Measurements from ENCODE around the gene SHB. TPM values are rescaled to one million over a fixed set of nuclear protein-coding genes. Genes with fewer than 3 reads are reported as not detected.

SHB gene
- total RNA-seq, 1 experiment from 2014 or later: 20.7 TPM

- Histone ChIP-seq H3K9me3 (ENCODE audit: low read depth, low read length, poor library complexity, severe bottlenecking) (no peaks in the 10 kb centered on the region), H3K36me3 (ENCODE audit: insufficient read depth, low read length, poor library complexity, severe bottlenecking) (no peaks in the 10 kb centered on the region), H3K27ac (ENCODE audit: low read depth, low read length, poor library complexity, severe bottlenecking) (no peak overlapping the region), H3K4me1 (ENCODE audit: insufficient read depth, low read length, poor library complexity, severe bottlenecking) (peaks cover 33% of the 10 kb centered on the region), H3K27me3 (replicated peaks; ENCODE audit: insufficient read depth, low read depth, low read length, poor library complexity) (no peaks in the 10 kb centered on the region), H3K4me3 (ENCODE audit: low read depth, low read length, poor library complexity, severe bottlenecking) (no peak overlapping the region)
- ChIA-PET POLR2A (ENCODE audit: low non-redundant PET) (no interaction called here), CTCF (no interaction called here)
- DNase-seq (ENCODE audit: low spot score): no peak
- intact Hi-C loops (cut with micrococcal nuclease; ENCODE audit: unreplicated experiment): loop anchor here (10.0 kb wide), 1 partner anchor 60 kb away; no protein-coding TSS in a partner anchor
- TF ChIP-seq CTCF (conservative IDR thresholded peaks at IDR 0.05; ENCODE audit: low read depth, low read length): no peak
- no peak for TF ChIP-seq EZH2 (IDR thresholded peaks at IDR 0.05; ENCODE audit: borderline replicate concordance, low read depth, low read length, poor library complexity, severe bottlenecking)
- BruUV-seq (replicated peaks): no TSS peak
Observed at GRCh38 chr9:38044706-38045105, 24.3 kb downstream of the SHB start.

GRCh38 chr9:38043931-38044623 is 24.9 kb downstream of the SHB start:
- DNase-seq (ENCODE audit: low spot score): no peak
- POLR2A ChIA-PET (ENCODE audit: low non-redundant PET): no interaction called here
- no peaks in the 10 kb centered on the region for H3K9me3 ChIP-seq (ENCODE audit: low read depth, low read length, poor library complexity, severe bottlenecking)
- H3K4me1 ChIP-seq (ENCODE audit: insufficient read depth, low read length, poor library complexity, severe bottlenecking): peaks cover 39% of the 10 kb centered on the region
- CTCF ChIA-PET: no interaction called here
- H3K27ac ChIP-seq (ENCODE audit: low read depth, low read length, poor library complexity, severe bottlenecking): no peak overlapping the region
- intact Hi-C loops (cut with micrococcal nuclease; ENCODE audit: unreplicated experiment): loop anchor here (10.0 kb wide), 1 partner anchor 61 kb away; no protein-coding TSS in a partner anchor
- no peaks in the 10 kb centered on the region for H3K27me3 ChIP-seq (replicated peaks; ENCODE audit: insufficient read depth, low read depth, low read length, poor library complexity)
- H3K36me3 ChIP-seq (ENCODE audit: insufficient read depth, low read length, poor library complexity, severe bottlenecking): no peaks in the 10 kb centered on the region
- H3K4me3 ChIP-seq (ENCODE audit: low read depth, low read length, poor library complexity, severe bottlenecking): no peak overlapping the region
- BruUV-seq (replicated peaks): no TSS peak
- no peak for TF ChIP-seq EZH2 (IDR thresholded peaks at IDR 0.05; ENCODE audit: borderline replicate concordance, low read depth, low read length, poor library complexity, severe bottlenecking)
- no peak for TF ChIP-seq CTCF (conservative IDR thresholded peaks at IDR 0.05; ENCODE audit: low read depth, low read length)

- Histone ChIP-seq H3K9me3 (ENCODE audit: low read depth, low read length, poor library complexity, severe bottlenecking) (no peaks in the 10 kb centered on the region), H3K27me3 (replicated peaks; ENCODE audit: insufficient read depth, low read depth, low read length, poor library complexity) (no peaks in the 10 kb centered on the region), H3K27ac (ENCODE audit: low read depth, low read length, poor library complexity, severe bottlenecking) (no peak overlapping the region), H3K4me1 (ENCODE audit: insufficient read depth, low read length, poor library complexity, severe bottlenecking) (peaks cover 46% of the 10 kb centered on the region), H3K36me3 (ENCODE audit: insufficient read depth, low read length, poor library complexity, severe bottlenecking) (no peaks in the 10 kb centered on the region), H3K4me3 (ENCODE audit: low read depth, low read length, poor library complexity, severe bottlenecking) (no peak overlapping the region)
- DNase-seq (ENCODE audit: low spot score): no peak
- ChIA-PET CTCF (no interaction called here), POLR2A (ENCODE audit: low non-redundant PET) (no interaction called here)
- no TSS peak for BruUV-seq (replicated peaks)
- no peak for TF ChIP-seq EZH2 (IDR thresholded peaks at IDR 0.05; ENCODE audit: borderline replicate concordance, low read depth, low read length, poor library complexity, severe bottlenecking)
- TF ChIP-seq CTCF (conservative IDR thresholded peaks at IDR 0.05; ENCODE audit: low read depth, low read length): no peak
- intact Hi-C loops (cut with micrococcal nuclease; ENCODE audit: unreplicated experiment): loop anchor here (10.0 kb wide), 1 partner anchor 62 kb away; no protein-coding TSS in a partner anchor
Observed at GRCh38 chr9:38042626-38043357, 26.2 kb downstream of the SHB start.

Measured in A673 (cell line).